Activated CD8-positive, alpha-beta T cell treated with anti-CD3 and anti-CD28 coated beads for 36 hours (primary cell): ENCODE data around the gene SASH1. TPM values are rescaled to one million over a fixed set of nuclear protein-coding genes. Genes with fewer than 3 reads are reported as not detected.

ENCODE experiments used
- ATAC-seq: fragments of 200-7000 bp; cut with Tn5 transposase; one replicate; pipeline ENCODE4 v1.10.0; 2021; ENCODE audit warnings: mild to moderate bottlenecking, moderate library complexity
- CTCF ChIA-PET: fragments of 350-600 bp; sonication (Branson Sonifier 250); formaldehyde crosslinking; loops from one replicate; lab custom pipeline; 2021; ENCODE audit warnings: antibody characterized with exemption; lab: Charles Lee
- POLR2A ChIA-PET: fragments of 350-600 bp; sonication (Branson Sonifier 250); formaldehyde crosslinking; loops from one replicate; lab custom pipeline; 2021; ENCODE audit warnings: antibody characterized with exemption; lab: Charles Lee
- DNase-seq: peaks from one replicate; pipeline ENCODE4 v3.0.0-alpha.2; 2020
- H3K27ac Mint-ChIP-seq: one replicate; pipeline ENCODE4 v1.8.0; 2021; ENCODE audit warnings: mild to moderate bottlenecking, mixed read lengths
- H3K27me3 Mint-ChIP-seq: one replicate; pipeline ENCODE4 v1.8.0; 2021; ENCODE audit warnings: mixed read lengths
- H3K36me3 Mint-ChIP-seq: one replicate; pipeline ENCODE4 v1.8.0; 2021; ENCODE audit warnings: low read depth, mixed read lengths
- H3K4me1 Mint-ChIP-seq: one replicate; pipeline ENCODE4 v1.8.0; 2021; ENCODE audit warnings: low read depth, mixed read lengths
- H3K4me3 Mint-ChIP-seq: one replicate; pipeline ENCODE4 v1.8.0; 2021; ENCODE audit warnings: mild to moderate bottlenecking, moderate library complexity, mixed read lengths
- H3K9me3 Mint-ChIP-seq: one replicate; pipeline ENCODE4 v1.8.0; 2021; ENCODE audit warnings: mixed read lengths
- CTCF ChIP-seq: fragments of 200-600 bp; IDR thresholded peaks from one replicate; pipeline ENCODE4 v1.8.0; 2022; ENCODE audit warnings: antibody characterized with exemption, mild to moderate bottlenecking
- intact Hi-C: fragments of 100-400 bp; cut with micrococcal nuclease; formaldehyde crosslinking; loops from one replicate; pipeline ENCODE4 v1.10.0; 2022
- total RNA-seq, 2 experiments: library from RNA; stranded (reverse); gene quantifications; one replicate each; pipeline ENCODE4 v1.2.3, GENCODE V29; 2021

Gene SASH1
- total RNA-seq, 2 experiments from 2014 or later = 0.04 to 0.05 TPM

- Mint-ChIP-seq H3K4me1 (no peaks in the 10 kb centered on the region), H3K4me3 (no peak overlapping the region), H3K27ac (no peak overlapping the region), H3K9me3 (no peaks in the 10 kb centered on the region), H3K27me3 (peaks cover 27% of the 10 kb centered on the region), H3K36me3 (no peaks in the 10 kb centered on the region)
- no peak for ATAC-seq
- POLR2A ChIA-PET = no interaction called here
- DNase-seq = no peak
- TF ChIP-seq CTCF = no peak
- CTCF ChIA-PET = no interaction called here
- intact Hi-C loops = no loop called here
Observed at GRCh38 chr6:148365041-148365440, 22.4 kb downstream of the SASH1 start.

GRCh38 chr6:148367411-148368024 lies 24.9 kb downstream of the SASH1 start:
- intact Hi-C loops = no loop called here
- DNase-seq (no peak), ATAC-seq (no peak)
- Mint-ChIP-seq H3K9me3 (no peaks in the 10 kb centered on the region), H3K27ac (no peak overlapping the region), H3K27me3 (peaks cover 29% of the 10 kb centered on the region), H3K4me1 (no peaks in the 10 kb centered on the region), H3K4me3 (no peak overlapping the region), H3K36me3 (no peaks in the 10 kb centered on the region)
- POLR2A ChIA-PET = no interaction called here
- CTCF ChIA-PET = no interaction called here
- TF ChIP-seq CTCF = no peak

GRCh38 chr6:148370176-148370575 lies 27.5 kb downstream of the SASH1 start:
- no peak for TF ChIP-seq CTCF
- DNase-seq = no peak
- Mint-ChIP-seq H3K27ac (no peak overlapping the region), H3K9me3 (no peaks in the 10 kb centered on the region), H3K4me1 (no peaks in the 10 kb centered on the region), H3K27me3 (peaks cover 20% of the 10 kb centered on the region), H3K4me3 (no peak overlapping the region), H3K36me3 (no peaks in the 10 kb centered on the region)
- ATAC-seq = no peak
- intact Hi-C loops = no loop called here
- ChIA-PET POLR2A (no interaction called here), CTCF (no interaction called here)

GRCh38 chr6:148374040-148374774 lies 31.6 kb downstream of the SASH1 start:
- TF ChIP-seq CTCF = no peak
- POLR2A ChIA-PET = no interaction called here
- no peaks in the 10 kb centered on the region for H3K36me3 Mint-ChIP-seq
- peaks cover 8% of the 10 kb centered on the region for H3K27me3 Mint-ChIP-seq
- H3K27ac Mint-ChIP-seq = no peak overlapping the region
- peaks cover 3% of the 10 kb centered on the region for H3K9me3 Mint-ChIP-seq
- no peak for ATAC-seq
- H3K4me1 Mint-ChIP-seq = no peaks in the 10 kb centered on the region
- intact Hi-C loops = no loop called here
- H3K4me3 Mint-ChIP-seq = no peak overlapping the region
- DNase-seq = no peak
- CTCF ChIA-PET = no interaction called here

- H3K27ac Mint-ChIP-seq = no peak overlapping the region
- peaks cover 3% of the 10 kb centered on the region for H3K27me3 Mint-ChIP-seq
- intact Hi-C loops = no loop called here
- DNase-seq (no peak), ATAC-seq (no peak)
- no peak for TF ChIP-seq CTCF
- H3K36me3 Mint-ChIP-seq = no peaks in the 10 kb centered on the region
- H3K9me3 Mint-ChIP-seq = peaks cover 3% of the 10 kb centered on the region
- ChIA-PET CTCF (no interaction called here), POLR2A (no interaction called here)
- H3K4me3 Mint-ChIP-seq = no peak overlapping the region
- H3K4me1 Mint-ChIP-seq = no peaks in the 10 kb centered on the region
Observed at GRCh38 chr6:148375401-148375800, 32.8 kb downstream of the SASH1 start.
